ENCODE data around the gene BLOC1S6.

- no peak for TF ChIP-seq CTCF (IDR thresholded peaks at IDR 0.05; ENCODE audit: poor library complexity, severe bottlenecking)
- no peak for TF ChIP-seq EP300 (conservative IDR thresholded peaks at IDR 0.05; ENCODE audit: poor library complexity, severe bottlenecking)
- TF ChIP-seq RAD21 (conservative IDR thresholded peaks at IDR 0.05) = no peak
- no peak for TF ChIP-seq TAF1 (IDR thresholded peaks at IDR 0.05; ENCODE audit: low read depth)
- no peak for TF ChIP-seq EZH2 (IDR thresholded peaks at IDR 0.05; ENCODE audit: borderline replicate concordance, insufficient read depth, low read length, poor library complexity, severe bottlenecking)
- TF ChIP-seq REST (IDR thresholded peaks at IDR 0.05; ENCODE audit: borderline replicate concordance) = no peak
- TF ChIP-seq MXI1 (conservative IDR thresholded peaks at IDR 0.05; ENCODE audit: poor library complexity, severe bottlenecking) = no peak
These were observed 44.1 kb upstream of the BLOC1S6 start for GRCh38 chr15:45543051-45543450.

Measured in neural cell (in vitro differentiated cells).